Bone marrow (tissue), 2 donors: ENCODE results near the gene CLEC4M.
"Not testable (repeated sequence)": the region's sequence is repeated elsewhere in the genome, so short reads cannot be mapped to it uniquely, and the experiment has no call there.

Source experiments
- DNase-seq, 2 donors: peaks; one replicate each; lab custom pipeline; 2025; lab: John Stamatoyannopoulos, UW

Gene CLEC4M

GRCh38 chr19:7742575-7742974, 20.5 kb upstream of the CLEC4M start:
- no peak for DNase-seq

- DNase-seq: no peak
Measured at GRCh38 chr19:7742991-7743390, 20.1 kb upstream of the CLEC4M start.

GRCh38 chr19:7743425-7743841, 19.6 kb upstream of the CLEC4M start:
- no peak for DNase-seq

GRCh38 chr19:7744199-7744786, 18.8 kb upstream of the CLEC4M start:
- no peak for DNase-seq

- DNase-seq: no peak
Measured at GRCh38 chr19:7744871-7745650, 18.0 kb upstream of the CLEC4M start.

- DNase-seq: not testable (repeated sequence)
Measured at GRCh38 chr19:7746306-7746705, 16.7 kb upstream of the CLEC4M start.

- DNase-seq: no peak
Measured at GRCh38 chr19:7746903-7747884, 15.8 kb upstream of the CLEC4M start, which contains the start of gene CD209. Gene CD209, minus strand, starts transcription at chr19:7747534. Its CDS starts 23 bp downstream, at chr19:7747511.

GRCh38 chr19:7748171-7748570, 14.9 kb upstream of the CLEC4M start:
- no peak for DNase-seq

GRCh38 chr19:7748756-7749155, 14.3 kb upstream of the CLEC4M start:
- DNase-seq: no peak

- DNase-seq: no peak
Measured at GRCh38 chr19:7751157-7751783, 11.8 kb upstream of the CLEC4M start.

- DNase-seq: no peak
Measured at GRCh38 chr19:7756258-7756657, 6.8 kb upstream of the CLEC4M start.

- no peak for DNase-seq
Measured at GRCh38 chr19:7757358-7757757, 5.7 kb upstream of the CLEC4M start.

- no peak for DNase-seq
Measured at GRCh38 chr19:7759156-7759555, 3.9 kb upstream of the CLEC4M start.

GRCh38 chr19:7763696-7764095, 653 bp downstream of the CLEC4M start:
- no peak for DNase-seq

- not testable (repeated sequence) for DNase-seq
Measured at GRCh38 chr19:7764157-7764556, 1.1 kb downstream of the CLEC4M start.

GRCh38 chr19:7765043-7765442, 2.0 kb downstream of the CLEC4M start:
- not testable (repeated sequence) for DNase-seq

- no peak for DNase-seq
Measured at GRCh38 chr19:7766535-7766934, 3.5 kb downstream of the CLEC4M start.

GRCh38 chr19:7767487-7767886, 4.4 kb downstream of the CLEC4M start:
- no peak for DNase-seq

GRCh38 chr19:7769171-7769570, 6.1 kb downstream of the CLEC4M start:
- no peak for DNase-seq

GRCh38 chr19:7771072-7771471, 8.0 kb downstream of the CLEC4M start:
- DNase-seq: no peak

GRCh38 chr19:7772752-7773291, 9.8 kb downstream of the CLEC4M start:
- no peak for DNase-seq

- DNase-seq: no peak
Measured at GRCh38 chr19:7773841-7774240, 10.8 kb downstream of the CLEC4M start.
